ENCODE data around the gene CAMKK2.

The CAMKK2 gene

DNA sequence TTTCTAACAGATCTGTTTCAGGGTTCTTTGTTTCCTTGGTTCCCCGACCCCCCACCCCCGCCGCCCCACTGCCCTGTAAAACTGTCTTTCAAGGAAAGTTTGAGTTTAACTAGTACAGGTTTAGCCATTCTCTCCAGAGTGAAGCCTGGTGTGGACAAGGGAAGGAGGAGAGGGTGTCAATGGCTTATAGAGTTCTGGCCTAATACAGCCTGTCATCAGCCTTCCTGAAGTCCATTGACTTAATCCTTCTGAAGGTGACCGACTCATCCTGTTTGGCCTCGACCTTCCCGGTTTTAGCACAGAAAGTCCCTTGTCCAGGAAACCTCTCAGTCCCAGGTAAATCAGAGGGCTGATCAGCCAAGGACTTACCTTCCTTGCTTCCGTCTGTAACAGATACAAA is 97.6 kb downstream of the CAMKK2 start:
- TF ChIP-seq EZH2phosphoT487 (IDR thresholded peaks at IDR 0.05; ENCODE audit: borderline replicate concordance): no peak
- TF ChIP-seq, protein P1, sequence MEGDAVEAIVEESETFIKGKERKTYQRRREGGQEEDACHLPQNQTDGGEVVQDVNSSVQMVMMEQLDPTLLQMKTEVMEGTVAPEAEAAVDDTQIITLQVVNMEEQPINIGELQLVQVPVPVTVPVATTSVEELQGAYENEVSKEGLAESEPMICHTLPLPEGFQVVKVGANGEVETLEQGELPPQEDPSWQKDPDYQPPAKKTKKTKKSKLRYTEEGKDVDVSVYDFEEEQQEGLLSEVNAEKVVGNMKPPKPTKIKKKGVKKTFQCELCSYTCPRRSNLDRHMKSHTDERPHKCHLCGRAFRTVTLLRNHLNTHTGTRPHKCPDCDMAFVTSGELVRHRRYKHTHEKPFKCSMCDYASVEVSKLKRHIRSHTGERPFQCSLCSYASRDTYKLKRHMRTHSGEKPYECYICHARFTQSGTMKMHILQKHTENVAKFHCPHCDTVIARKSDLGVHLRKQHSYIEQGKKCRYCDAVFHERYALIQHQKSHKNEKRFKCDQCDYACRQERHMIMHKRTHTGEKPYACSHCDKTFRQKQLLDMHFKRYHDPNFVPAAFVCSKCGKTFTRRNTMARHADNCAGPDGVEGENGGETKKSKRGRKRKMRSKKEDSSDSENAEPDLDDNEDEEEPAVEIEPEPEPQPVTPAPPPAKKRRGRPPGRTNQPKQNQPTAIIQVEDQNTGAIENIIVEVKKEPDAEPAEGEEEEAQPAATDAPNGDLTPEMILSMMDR (conservative IDR thresholded peaks at IDR 0.05; ENCODE audit: low read length): no peak
- H3K4me2 ChIP-seq (ENCODE audit: low read depth, low read length, poor library complexity, severe bottlenecking): no peak overlapping the region

DNA sequence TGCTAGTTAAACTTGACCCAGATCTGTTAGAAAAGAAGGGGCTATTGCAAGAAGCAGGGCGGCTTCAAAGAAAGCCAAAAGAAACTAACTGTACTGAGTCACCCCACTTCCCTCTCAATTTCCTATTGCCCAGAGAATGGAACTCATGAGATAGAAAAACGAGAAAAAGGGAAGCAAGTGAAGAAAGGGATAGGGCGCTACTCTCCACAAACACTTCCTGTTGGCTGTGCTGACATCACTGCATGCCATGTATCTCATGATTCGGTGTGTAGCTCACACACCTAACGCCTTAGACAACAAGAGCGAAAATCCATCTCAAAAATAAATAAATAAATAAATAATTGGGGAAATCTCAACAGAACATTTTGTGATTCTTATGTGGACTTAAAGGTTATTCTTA is 99.6 kb downstream of the CAMKK2 start:
- Histone ChIP-seq H3F3A (ENCODE audit: low read depth) (no peaks in the 10 kb centered on the region), H2AFZ (ENCODE audit: low read length) (peak overlapping the region; percentile 65), H3K9me3 (ENCODE audit: insufficient read depth, low read depth, low read length) (no peaks in the 10 kb centered on the region), H3K4me2 (ENCODE audit: low read depth, low read length, poor library complexity, severe bottlenecking) (no peak overlapping the region), H3K9me2 (replicated peaks; ENCODE audit: low read depth, low read length) (no peaks in the 10 kb centered on the region), H3K27me3 (ENCODE audit: insufficient read depth, low read length, poor library complexity, severe bottlenecking) (no peaks in the 10 kb centered on the region), H3K36me3 (ENCODE audit: insufficient read depth, low read length) (no peaks in the 10 kb centered on the region), H3K4me1 (ENCODE audit: insufficient read depth, low read length, poor library complexity, severe bottlenecking) (no peaks in the 10 kb centered on the region), H3K4me3 (ENCODE audit: low read length, poor library complexity, severe bottlenecking) (no peak overlapping the region), H4K20me1 (ENCODE audit: insufficient read depth, low read length, poor library complexity, severe bottlenecking) (no peaks in the 10 kb centered on the region), H3K79me2 (ENCODE audit: insufficient read depth, low read length) (no peaks in the 10 kb centered on the region), H3K9ac (ENCODE audit: low read depth, low read length, poor library complexity, severe bottlenecking) (no peak overlapping the region)
- no peak for TF ChIP-seq EZH2phosphoT487 (IDR thresholded peaks at IDR 0.05; ENCODE audit: borderline replicate concordance)
- TF ChIP-seq, protein P1 (conservative IDR thresholded peaks at IDR 0.05; ENCODE audit: low read length): no peak

More for the DNA sequence above, 97.6 kb downstream of the CAMKK2 start:
- H3K9ac ChIP-seq (ENCODE audit: low read depth, low read length, poor library complexity, severe bottlenecking): no peak overlapping the region
- no peaks in the 10 kb centered on the region for H3K27me3 ChIP-seq (ENCODE audit: insufficient read depth, low read length, poor library complexity, severe bottlenecking)
- H3F3A ChIP-seq (ENCODE audit: low read depth): no peaks in the 10 kb centered on the region
- no peak overlapping the region for H2AFZ ChIP-seq (ENCODE audit: low read length)
- no peaks in the 10 kb centered on the region for H3K9me3 ChIP-seq (ENCODE audit: insufficient read depth, low read depth, low read length)
- H3K4me1 ChIP-seq (ENCODE audit: insufficient read depth, low read length, poor library complexity, severe bottlenecking): no peaks in the 10 kb centered on the region
- H3K36me3 ChIP-seq (ENCODE audit: insufficient read depth, low read length): no peaks in the 10 kb centered on the region
- no peaks in the 10 kb centered on the region for H3K9me2 ChIP-seq (replicated peaks; ENCODE audit: low read depth, low read length)
- H4K20me1 ChIP-seq (ENCODE audit: insufficient read depth, low read length, poor library complexity, severe bottlenecking): no peaks in the 10 kb centered on the region
- no peak overlapping the region for H3K4me3 ChIP-seq (ENCODE audit: low read length, poor library complexity, severe bottlenecking)
- no peaks in the 10 kb centered on the region for H3K79me2 ChIP-seq (ENCODE audit: insufficient read depth, low read length)

DNA sequence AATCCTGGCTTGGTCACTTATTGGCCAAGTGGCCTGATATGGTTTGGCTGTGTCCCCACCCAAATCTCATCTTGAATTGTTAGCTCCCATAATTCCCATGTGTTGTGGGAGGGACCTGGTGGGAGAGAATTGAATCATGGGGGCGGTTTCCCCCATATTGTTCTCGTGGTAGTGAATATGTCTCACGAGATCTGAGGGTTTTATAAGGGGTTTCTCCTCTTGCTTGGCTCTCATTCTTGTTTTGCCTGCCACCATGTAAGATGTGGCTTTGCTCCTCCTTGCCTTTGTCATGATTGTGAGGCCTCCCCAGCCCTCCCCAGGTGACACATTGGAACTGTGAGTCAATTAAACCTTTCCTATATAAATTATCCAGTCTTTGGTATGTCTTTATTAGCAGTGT is 105.4 kb downstream of the CAMKK2 start:
- Histone ChIP-seq H3K36me3 (ENCODE audit: insufficient read depth, low read length) (no peaks in the 10 kb centered on the region), H3K9me2 (replicated peaks; ENCODE audit: low read depth, low read length) (no peaks in the 10 kb centered on the region), H3K4me2 (ENCODE audit: low read depth, low read length, poor library complexity, severe bottlenecking) (no peak overlapping the region), H3K4me3 (ENCODE audit: low read length, poor library complexity, severe bottlenecking) (no peak overlapping the region), H3K4me1 (ENCODE audit: insufficient read depth, low read length, poor library complexity, severe bottlenecking) (no peaks in the 10 kb centered on the region), H3K27me3 (ENCODE audit: insufficient read depth, low read length, poor library complexity, severe bottlenecking) (no peaks in the 10 kb centered on the region), H3K9ac (ENCODE audit: low read depth, low read length, poor library complexity, severe bottlenecking) (no peak overlapping the region), H3K9me3 (ENCODE audit: insufficient read depth, low read depth, low read length) (no peaks in the 10 kb centered on the region), H4K20me1 (ENCODE audit: insufficient read depth, low read length, poor library complexity, severe bottlenecking) (no peaks in the 10 kb centered on the region), H3F3A (ENCODE audit: low read depth) (no peaks in the 10 kb centered on the region), H3K79me2 (ENCODE audit: insufficient read depth, low read length) (no peaks in the 10 kb centered on the region), H2AFZ (ENCODE audit: low read length) (no peak overlapping the region)
- TF ChIP-seq, protein P1 (conservative IDR thresholded peaks at IDR 0.05; ENCODE audit: low read length): no peak
- TF ChIP-seq EZH2phosphoT487 (IDR thresholded peaks at IDR 0.05; ENCODE audit: borderline replicate concordance): no peak
